HUDEP-2 (cell line): ENCODE results near the gene GYPC.
"Not testable (repeated sequence)": the region's sequence is repeated elsewhere in the genome, so short reads cannot be mapped to it uniquely, and the experiment has no call there.

ENCODE experiments used
- DNase-seq, 76 experiments: peaks; one replicate each; lab custom pipeline; 2025; ENCODE audit not compliant: unreplicated experiment in 76 of 76; lab: John Stamatoyannopoulos, UW

The GYPC gene, protein sequence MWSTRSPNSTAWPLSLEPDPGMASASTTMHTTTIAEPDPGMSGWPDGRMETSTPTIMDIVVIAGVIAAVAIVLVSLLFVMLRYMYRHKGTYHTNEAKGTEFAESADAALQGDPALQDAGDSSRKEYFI

DNA sequence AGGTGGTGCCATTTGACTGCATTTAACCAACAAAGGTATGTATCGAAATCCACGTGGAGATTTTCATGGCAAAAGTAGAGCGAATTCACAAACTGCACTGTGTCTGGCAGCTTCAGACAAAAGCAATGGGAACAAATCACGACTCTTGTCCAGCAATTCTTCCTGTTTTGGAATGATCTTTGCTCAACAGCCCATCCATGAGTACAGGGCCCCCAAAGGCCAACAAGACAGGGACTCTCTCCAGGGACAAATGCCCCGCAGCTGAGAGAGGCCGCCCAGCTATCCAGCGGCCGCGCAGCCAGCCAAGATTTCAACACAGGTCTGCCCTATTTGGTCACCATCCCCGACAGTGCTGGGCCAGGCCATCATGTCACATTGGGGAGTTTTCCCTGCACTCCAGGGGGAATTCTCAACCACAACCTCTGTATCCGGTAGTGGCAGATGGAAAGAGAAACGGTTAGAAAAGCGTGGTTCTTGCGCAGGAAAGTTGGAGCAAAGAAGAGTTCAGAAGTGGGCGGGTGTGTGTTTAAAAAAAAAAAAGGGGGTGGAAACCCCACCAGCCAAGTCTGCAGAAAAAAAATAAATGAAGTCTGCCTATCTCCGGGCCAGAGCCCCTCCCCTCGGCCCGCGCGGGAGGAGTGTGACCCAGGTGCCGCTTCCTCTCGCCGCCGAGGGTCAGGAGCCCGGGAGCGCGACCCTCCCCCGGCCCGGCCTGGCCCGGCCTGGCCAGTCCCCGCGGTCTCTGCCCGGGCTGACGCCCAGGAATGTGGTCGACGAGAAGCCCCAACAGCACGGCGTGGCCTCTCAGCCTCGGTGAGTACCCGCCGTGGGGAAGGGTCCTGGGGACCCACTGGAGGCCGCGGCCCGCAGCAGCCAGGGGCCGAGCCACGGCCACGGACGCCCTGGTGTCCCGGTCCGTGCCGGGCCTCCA, at the start of gene GYPC:
TSS of gene GYPC (plus strand) at position 659 of the 931 bp plus-strand sequence. CDS start at position 765, 106 bp downstream.
- peak in 72 of 76 experiments; percentile 12 to 84 (median 65) for DNase-seq

DNA sequence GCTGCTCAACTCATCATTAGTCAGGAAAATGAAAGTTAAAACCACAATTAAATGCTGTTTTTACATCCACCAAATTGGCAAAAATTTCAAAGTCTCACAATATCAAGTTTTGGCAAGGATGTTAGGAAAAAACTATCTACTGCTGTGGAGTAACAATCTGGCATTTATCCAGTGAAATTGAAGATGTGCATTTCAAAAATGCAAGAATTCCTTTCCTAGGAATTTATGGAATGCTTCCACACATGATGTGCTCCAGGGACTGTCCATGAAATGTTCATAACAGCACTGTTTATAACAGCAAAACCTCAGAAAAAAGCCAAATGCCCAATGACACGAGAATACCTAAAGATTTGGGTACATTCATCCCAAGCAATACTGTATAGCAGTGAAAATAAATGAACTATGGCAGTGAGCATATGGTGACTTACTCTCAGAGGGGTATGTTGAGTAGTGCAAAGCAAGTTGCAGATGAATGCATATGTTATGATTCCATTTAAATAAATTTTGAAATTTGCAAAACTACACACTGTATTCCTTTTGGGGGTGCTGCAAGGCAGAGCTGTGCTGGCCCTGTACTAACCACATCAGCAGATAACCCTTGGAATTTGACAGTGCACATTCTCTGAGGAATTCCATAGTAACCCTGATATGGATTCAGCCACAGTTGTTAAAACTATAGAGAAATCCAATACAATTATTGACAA, 41.3 kb upstream of the GYPC start:
- no peak for DNase-seq

DNA sequence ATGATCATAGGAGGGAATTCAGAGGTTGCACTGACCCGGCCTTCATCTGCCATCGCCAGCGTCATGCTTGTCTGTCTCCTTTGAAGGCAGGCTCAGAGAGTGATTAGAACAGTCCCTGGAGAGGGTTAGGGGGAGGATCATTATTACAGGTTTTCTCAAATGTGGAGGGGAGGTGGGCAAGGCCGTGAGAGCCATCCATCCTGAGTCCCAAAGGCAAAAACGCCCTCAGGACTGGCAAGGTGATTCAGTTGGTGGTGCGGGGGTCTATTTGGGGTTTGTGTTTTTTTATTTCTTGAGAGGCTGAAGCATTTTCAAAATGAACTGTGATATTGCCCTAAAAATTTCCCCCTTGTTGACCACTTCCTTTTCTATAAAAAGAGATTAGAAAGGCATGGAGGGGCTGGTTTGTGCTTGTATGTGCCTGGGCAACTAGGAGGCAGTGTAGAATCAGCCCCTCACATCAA, 39.3 kb upstream of the GYPC start:
- DNase-seq, result no peak

DNA sequence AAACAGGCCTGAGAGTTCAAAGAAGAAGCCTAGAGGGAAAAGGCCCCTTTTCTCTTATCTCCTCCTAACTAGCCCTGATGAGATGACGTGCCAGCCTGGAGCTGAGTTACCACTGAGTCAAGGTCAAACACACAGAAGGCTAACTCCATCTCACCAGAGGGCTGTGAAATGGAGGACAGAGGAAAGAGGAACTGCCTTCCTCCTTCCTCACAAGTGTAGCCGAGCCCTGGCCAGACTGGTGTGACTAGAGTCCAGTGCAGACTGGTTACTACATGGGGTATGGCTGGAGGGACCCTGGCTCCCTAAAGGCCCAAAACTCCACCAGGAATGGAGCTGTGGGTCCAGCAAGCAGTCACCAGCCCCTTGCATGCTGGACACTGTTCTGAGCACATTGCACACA, 35.7 kb upstream of the GYPC start:
- DNase-seq, result no peak

DNA sequence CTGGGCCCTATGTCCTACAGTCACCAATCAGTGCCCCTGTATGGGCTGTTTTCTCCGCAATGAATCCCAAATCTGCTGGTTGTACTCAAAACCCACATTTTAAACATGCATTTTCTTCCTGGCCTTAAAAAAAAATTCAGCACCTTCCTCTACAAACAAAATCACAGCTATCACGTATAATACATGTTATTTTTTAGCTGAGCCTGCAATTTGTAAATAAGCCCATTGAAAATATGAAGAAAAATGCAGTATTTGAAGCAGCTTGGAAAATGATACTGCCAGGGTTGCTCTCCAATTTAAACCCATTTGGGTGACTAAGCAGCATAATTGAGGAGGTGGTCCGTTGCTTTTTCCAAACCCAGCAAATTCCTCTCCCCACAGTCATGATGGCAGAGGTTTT, 33.0 kb upstream of the GYPC start:
- no peak for DNase-seq

DNA sequence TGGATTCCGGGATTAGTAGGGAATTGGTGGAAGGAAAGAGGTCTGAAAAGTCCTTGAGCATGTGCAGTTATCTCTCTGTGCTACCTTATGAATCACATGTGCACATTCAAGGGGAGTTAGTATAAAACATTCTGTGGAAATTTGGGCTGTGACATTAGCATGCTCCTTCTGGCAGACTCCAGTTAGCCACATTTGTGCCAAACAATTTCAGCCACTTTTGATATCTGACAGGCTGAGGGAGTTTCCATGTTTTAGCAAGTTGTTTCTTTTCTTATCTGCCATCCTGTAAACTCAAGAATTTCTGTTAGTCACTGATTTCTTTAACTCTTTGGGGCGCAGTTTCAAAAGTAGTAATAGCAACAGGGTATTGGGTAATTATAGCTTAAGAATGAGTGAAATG, 28.3 kb upstream of the GYPC start:
- DNase-seq, result peak in 22 of 76 experiments; percentile 5 to 64 (median 31)

DNA sequence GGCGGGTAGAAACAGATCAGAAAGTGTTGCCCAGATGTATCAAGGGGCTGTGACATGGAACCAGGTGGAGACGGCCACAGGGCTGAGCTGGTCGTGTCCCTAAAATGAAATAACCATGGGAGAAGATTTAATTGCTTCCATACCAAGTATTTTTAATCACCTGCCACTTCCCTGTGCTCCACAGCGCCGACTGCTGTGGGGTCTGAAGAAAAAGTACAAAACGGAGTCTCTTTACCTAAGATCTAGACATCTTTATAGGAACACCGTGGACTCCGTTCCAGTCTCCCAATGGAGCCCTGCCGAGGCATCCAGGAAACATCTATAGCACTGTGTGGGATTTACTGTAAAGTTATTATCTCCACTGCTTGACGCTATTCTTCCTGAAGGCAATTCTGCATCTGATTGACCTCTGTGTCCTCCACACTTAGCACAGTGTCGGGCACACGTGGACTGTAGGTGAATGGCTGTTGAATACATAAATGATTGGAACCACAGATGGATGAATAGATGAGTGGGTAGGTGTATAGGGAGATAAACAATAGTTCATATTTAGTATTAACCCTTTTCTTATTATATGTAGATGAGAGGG, 21.6 kb upstream of the GYPC start:
- no peak for DNase-seq

DNA sequence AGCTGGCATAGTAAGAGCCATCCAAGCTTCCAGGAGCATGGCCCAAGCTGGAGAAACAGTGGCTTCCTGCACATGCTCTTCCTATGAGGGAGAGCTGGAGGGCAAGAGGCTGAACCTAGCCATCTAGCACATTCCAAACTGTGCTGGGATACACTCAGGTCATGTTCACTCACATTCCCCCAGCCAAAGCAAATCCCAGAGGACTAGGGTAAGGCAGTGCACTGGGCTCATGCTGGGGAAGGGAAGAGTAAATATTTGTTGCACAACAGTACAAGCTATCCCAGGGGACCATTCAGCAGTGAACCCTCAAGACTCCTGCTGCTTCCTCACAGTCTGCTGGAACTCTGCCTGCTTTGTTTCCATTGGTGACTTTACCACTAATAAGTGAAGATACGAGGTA, 20.7 kb upstream of the GYPC start:
- DNase-seq, result no peak

DNA sequence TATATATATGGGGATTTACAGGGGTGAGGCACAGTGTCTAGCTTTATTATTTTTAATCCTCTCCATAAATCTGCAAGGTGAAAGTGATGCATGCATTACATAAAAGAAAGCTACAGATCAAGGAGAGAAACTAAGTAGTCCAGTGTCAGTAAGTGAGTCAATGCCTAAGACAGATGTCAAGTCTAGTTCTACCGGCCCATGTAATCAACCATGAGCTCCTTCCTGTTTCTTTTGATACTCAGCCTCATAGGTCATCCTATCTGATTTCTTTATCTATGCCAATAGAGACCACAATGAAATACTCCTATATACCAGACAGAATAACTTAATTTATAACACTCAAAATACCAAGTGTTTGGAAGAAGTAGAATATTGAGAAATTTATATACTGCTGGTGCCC, 20.2 kb upstream of the GYPC start:
- peak in 2 of 76 experiments; percentile 4 to 11 for DNase-seq

DNA sequence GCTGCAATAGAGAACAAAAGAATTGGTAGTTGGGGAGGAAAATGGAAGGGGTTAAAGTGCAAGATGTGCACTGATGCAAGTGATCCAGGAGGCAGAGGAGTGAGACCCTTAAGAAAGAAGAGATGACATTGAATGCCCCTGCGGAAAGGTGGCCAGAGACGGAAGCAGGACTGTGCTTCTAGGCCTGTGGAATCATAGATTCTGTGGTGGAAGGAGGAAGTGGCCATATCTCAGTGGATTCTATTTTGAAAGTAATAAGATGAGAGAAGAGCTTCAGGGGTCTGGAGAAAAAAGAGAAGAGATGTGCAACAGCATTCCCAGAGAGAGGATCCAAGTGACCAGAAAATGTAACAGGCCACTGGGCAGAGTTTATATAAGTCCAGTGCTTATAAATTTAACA, 18.6 kb upstream of the GYPC start:
- DNase-seq, result no peak

DNA sequence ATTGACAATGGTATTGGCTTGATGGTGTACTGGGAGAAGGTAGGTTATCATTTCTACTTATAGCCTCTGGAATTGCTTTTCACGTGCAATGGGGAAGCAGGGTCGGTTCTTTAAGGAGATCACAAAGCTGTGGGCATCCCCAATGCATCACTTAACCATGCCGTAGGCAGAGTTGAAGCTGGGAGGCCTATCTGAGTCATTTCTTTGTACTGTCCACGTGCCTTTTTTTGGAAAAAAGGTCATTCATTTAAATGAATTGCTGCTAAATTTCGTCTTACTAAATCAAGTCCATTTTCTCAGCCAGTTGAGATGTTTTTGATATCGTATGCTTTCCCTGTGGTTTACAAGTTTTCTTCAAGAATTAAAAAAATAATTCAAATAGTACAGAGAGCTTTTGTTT, 17.2 kb upstream of the GYPC start:
- no peak for DNase-seq

DNA sequence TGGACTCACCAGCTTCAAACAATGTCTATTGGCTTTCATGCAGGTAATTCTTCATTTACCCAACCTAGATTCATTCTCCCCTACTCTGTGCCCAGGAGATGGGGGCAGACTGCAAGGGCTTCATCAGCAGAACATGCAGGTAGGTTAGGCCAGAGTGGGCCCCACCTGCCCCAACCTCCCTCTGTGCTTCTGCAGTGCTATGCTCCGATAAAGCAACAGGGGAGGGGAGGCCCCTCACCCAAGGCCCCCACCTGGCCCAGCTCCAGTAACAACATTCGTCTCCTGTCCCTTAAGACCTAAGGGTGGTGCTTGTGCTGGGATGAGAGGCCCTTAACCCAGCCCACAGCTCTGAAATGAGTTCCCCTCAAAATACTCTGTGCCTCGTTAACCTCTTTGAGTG, 16.7 kb upstream of the GYPC start:
- DNase-seq, result no peak

DNA sequence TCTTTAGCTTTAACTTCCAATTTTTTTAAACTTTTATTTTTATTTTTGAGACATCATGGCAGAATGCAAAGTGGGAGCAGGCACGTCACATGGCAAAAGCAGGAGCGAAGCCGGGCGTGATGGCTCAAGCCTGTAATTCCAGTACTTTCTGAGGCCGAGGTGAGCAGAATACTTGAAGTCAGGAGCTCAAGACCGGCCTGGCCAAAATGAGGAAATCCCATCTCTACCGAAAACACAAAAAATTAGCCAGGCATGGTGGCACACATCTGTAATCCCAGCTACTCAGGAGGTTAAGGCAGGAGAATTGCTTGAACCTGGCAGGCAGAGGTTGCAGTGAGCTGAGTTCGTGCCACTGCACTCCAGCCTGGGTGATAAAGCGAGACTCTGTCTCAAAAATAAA, 14.7 kb upstream of the GYPC start:
- DNase-seq, result not testable (repeated sequence)

DNA sequence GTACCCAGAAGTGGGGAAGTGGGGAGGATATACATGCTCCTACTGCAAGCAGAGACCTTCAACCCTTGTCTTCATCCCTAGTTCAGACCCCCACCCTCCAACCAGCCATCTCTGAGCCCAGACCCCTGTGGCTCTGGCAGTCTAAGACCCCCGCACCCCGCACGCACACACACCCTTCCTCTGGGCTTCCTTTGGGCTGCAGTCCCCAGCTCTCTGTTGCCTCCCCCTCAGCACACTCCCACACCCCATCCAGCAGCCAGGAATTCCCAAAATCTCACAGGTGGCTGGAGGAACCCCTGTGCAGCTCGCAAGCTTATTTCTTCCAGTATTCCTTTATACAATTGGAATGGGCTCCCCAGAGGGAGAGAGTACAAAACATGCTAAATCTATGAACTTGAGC, 13.9 kb upstream of the GYPC start:
- no peak for DNase-seq

DNA sequence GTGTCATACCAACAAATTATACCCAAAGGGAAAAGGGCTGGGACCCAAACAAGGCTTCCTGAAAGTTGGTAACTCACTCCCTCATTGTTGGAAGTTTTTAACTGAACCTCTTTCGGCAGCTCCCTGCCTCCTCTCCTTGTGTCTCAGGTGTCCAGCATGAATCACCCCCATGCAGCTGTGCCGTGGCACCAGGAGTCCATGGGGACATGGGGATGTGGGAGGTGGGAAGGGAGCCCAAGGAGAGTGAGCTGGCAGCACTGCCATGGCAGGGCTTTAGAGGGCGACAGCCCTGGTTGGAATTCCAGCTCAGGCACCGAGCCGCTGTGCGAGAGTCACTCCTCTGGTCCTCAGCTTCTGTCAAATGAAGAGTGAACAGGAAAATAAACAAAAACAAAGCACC, 12.5 kb upstream of the GYPC start:
- no peak for DNase-seq

DNA sequence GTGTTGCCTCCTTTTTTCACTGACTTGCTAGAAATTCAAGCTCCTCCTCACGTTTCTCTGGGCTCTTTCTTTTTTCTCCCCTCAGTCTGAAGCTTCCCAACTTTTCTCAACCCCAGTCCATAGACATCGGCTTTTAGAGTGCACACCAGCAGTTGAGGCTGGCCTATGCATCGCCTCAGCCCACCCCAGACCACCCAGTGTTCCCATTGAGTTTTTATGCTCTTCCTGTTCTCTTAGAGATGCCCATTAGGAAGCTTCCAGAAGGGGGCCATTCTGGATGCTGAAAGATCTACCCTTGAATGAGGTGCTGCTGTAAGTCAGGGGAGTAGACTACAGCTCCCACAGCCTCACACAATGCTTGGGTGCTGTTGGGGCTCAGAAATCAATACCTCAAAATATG, 12.0 kb upstream of the GYPC start:
- DNase-seq, result no peak

DNA sequence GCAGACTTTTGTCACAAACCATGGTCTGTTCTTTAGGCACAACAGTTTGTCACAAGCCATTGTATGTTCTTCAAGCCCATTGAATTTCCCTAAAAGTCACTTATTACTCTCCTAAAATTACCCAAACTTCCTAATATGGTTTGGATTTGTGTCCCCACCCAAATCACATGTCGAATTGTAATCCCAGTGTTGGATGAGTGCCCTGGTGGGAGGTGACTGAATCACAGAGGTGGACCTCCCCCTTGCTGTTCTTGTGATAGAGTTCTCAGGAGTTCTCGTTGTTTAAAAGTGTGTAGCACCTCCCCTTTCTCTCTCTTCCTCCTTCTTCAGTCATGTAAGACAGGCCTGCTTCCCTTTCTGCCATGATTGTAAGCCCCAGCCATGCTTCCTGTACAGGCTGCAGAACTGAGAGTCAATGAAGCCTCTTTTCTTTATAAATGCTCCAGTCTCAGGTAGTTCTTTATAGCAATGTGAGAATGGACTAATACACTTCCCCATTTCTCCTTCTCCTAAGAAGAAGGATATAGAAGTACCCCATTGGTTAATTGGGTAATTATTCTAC, 11.2 kb upstream of the GYPC start:
- peak in 71 of 76 experiments; percentile 27 to 92 (median 67) for DNase-seq

DNA sequence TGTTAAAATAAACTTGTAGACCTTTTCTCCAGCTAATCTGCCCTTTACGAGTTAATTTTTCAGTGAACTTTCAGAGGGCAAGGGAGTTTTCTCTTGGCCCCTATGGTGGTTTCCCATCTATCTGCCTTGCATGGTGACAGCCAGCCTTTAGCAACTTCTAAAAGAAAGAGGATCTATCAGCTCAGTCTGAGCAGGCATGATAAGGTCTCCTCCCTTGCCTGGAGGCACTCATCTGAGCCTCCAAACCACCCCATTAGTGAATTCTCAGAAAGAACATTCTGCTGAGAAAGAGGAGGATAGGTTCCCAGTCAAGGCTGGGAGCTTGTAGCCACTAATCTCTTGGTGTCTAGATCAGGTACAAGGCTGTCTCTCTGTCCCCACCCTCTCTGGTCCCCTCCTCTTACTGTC, 10.7 kb upstream of the GYPC start:
- peak in 74 of 76 experiments; percentile 28 to 96 (median 78) for DNase-seq

DNA sequence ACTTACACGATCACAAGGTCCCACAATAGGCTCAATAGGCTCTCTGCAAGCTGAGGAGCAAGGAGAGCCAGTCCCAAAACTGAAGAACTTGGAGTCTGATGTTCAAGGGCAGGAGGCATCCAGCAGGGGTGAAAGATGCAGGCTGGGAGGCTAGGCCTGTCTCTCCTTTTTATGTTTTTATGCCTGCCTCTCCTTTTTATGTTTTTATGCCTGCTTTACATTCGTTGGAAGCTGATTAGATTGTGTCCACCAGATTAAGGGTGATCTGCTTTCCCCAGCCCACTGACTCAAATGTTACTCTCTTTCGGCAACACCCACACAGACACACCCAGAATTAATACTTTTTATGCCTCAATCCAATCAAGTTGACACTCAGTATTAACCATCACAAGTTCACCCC, 9.9 kb upstream of the GYPC start:
- peak in 21 of 76 experiments; percentile 9 to 68 (median 27) for DNase-seq

DNA sequence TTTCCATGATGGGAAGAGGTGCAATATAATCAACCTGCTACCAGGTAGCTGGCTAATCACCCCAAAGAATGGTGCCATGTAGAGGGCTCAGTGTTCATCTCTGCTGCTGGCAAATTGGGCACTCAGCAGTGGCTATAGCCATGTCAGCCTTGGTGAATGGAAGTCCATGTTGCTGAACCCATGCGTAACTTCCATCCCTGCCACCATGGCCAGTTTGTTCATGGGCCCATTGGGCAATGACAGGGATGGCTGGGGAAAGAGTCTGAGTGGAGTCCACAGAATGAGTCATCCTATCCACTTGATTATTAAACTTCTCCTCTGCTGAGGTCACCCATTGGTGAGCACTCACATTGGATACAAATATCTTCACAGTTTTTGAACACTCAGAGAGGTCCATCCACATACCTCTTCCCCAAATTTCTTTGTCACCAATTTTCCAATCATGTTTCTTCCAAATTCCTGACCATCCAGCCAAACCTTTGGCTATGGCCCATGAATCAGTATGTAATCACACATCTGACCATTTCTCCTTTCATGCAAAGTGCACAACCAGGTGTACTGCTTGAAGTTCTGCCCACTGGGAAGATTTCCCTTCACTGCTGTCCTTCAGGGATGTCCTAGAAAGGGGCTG, 8.1 kb upstream of the GYPC start:
- not testable (repeated sequence) for DNase-seq
